ENCODE data around the gene ABCC3. TPM values are rescaled to one million over a fixed set of nuclear protein-coding genes. Genes with fewer than 3 reads are reported as not detected.

ABCC3 gene
- total RNA-seq, 1 experiment from 2014 or later = 293 TPM

GRCh38 chr17:50659179-50659578 is 24.5 kb downstream of the ABCC3 start:
- no peaks in the 10 kb centered on the region for H3K9me3 Mint-ChIP-seq (ENCODE audit: unreplicated experiment)
- no TSS peak for BruUV-seq (replicated peaks)
- TF ChIP-seq, protein P1, sequence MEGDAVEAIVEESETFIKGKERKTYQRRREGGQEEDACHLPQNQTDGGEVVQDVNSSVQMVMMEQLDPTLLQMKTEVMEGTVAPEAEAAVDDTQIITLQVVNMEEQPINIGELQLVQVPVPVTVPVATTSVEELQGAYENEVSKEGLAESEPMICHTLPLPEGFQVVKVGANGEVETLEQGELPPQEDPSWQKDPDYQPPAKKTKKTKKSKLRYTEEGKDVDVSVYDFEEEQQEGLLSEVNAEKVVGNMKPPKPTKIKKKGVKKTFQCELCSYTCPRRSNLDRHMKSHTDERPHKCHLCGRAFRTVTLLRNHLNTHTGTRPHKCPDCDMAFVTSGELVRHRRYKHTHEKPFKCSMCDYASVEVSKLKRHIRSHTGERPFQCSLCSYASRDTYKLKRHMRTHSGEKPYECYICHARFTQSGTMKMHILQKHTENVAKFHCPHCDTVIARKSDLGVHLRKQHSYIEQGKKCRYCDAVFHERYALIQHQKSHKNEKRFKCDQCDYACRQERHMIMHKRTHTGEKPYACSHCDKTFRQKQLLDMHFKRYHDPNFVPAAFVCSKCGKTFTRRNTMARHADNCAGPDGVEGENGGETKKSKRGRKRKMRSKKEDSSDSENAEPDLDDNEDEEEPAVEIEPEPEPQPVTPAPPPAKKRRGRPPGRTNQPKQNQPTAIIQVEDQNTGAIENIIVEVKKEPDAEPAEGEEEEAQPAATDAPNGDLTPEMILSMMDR (IDR thresholded peaks at IDR 0.05; ENCODE audit: unreplicated experiment) = no peak
- no peak overlapping the region for H3K4me3 Mint-ChIP-seq (ENCODE audit: unreplicated experiment)
- H3K27ac Mint-ChIP-seq (ENCODE audit: low read depth, unreplicated experiment) = no peak overlapping the region
- H3K4me1 Mint-ChIP-seq (ENCODE audit: insufficient read depth, unreplicated experiment) = peaks cover 41% of the 10 kb centered on the region
- POLR2A ChIA-PET = interaction anchor here (0.7 to 5.5 kb wide), 4 partner anchors 9 to 21 kb away, joined by 3 to 96 read pairs (median 40); no protein-coding TSS in a partner anchor
- peaks cover 35% of the 10 kb centered on the region for H3K36me3 Mint-ChIP-seq (ENCODE audit: insufficient read depth, unreplicated experiment)
- intact Hi-C loops (cut with micrococcal nuclease) = no loop called here
- no peak for DNase-seq (ENCODE audit: unreplicated experiment)
- no peaks in the 10 kb centered on the region for H3K27me3 Mint-ChIP-seq (ENCODE audit: insufficient read depth, unreplicated experiment)
- CTCF ChIA-PET = interaction anchor here (0.9 to 2.5 kb wide), 4 partner anchors 14 to 36 kb away, joined by 3 to 8 read pairs (median 8); no protein-coding TSS in a partner anchor

DNA sequence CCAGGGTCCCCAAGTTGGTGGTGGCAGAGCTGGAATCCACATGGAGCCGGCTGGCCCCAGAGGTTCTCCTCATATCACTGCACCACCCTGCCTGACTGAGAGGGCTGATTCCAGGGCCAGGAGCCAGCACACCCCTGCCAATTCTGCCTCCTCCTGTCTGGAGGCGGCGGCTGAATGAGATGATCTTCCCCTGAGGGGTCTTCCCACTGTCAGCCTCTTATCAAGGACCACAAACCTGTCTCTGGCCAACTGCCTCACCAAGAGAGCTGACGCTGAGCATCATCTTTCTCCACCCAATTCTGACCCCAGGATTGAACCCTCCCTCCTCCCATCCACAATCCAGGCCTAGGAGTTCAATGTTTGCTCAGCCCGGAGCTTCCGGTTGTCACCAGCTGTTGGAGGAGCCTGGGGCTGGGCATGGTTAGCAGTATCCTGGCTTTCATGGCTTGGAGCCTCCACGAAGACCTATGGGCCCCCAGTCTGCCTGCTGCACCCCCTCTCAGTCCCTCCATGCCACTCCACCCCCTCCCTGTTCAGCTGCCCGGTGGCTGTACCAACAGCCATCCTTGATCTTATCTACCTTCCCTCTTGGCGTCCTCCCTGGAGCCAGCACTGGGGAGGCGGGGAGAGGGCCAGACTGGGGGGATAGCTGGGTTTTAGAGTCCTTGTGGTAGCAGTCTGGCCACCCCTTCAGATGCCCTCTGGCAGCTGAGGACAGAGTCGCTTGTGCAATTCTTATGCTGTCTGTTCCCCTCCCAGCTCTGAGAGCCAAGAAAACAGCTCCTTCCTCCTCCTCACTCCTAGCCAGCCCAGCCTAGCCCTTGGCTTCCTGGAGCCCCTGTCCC is 25.6 kb downstream of the ABCC3 start:
- BruUV-seq (replicated peaks) = no TSS peak
- no peaks in the 10 kb centered on the region for H3K27me3 Mint-ChIP-seq (ENCODE audit: insufficient read depth, unreplicated experiment)
- no peaks in the 10 kb centered on the region for H3K9me3 Mint-ChIP-seq (ENCODE audit: unreplicated experiment)
- H3K27ac Mint-ChIP-seq (ENCODE audit: low read depth, unreplicated experiment) = peak overlapping the region; percentile 77
- ChIA-PET CTCF (interaction anchor here (0.5 to 2.9 kb wide), 15 partner anchors 9 to 544 kb away, joined by 3 to 13 read pairs (median 4); partner anchors contain the start of gene LRRC59), POLR2A (interaction anchor here (0.5 to 5.5 kb wide), 9 partner anchors 10 to 206 kb away, joined by 3 to 96 read pairs (median 8); partner anchors contain the start of genes ANKRD40, LUC7L3 and TOB1)
- H3K4me3 Mint-ChIP-seq (ENCODE audit: unreplicated experiment) = no peak overlapping the region
- intact Hi-C loops (cut with micrococcal nuclease) = no loop called here
- TF ChIP-seq, protein P1 (IDR thresholded peaks at IDR 0.05; ENCODE audit: unreplicated experiment) = no peak
- H3K36me3 Mint-ChIP-seq (ENCODE audit: insufficient read depth, unreplicated experiment) = peaks cover 35% of the 10 kb centered on the region
- peak; percentile 82 for DNase-seq (ENCODE audit: unreplicated experiment)
- peaks cover 41% of the 10 kb centered on the region for H3K4me1 Mint-ChIP-seq (ENCODE audit: insufficient read depth, unreplicated experiment)

DNA sequence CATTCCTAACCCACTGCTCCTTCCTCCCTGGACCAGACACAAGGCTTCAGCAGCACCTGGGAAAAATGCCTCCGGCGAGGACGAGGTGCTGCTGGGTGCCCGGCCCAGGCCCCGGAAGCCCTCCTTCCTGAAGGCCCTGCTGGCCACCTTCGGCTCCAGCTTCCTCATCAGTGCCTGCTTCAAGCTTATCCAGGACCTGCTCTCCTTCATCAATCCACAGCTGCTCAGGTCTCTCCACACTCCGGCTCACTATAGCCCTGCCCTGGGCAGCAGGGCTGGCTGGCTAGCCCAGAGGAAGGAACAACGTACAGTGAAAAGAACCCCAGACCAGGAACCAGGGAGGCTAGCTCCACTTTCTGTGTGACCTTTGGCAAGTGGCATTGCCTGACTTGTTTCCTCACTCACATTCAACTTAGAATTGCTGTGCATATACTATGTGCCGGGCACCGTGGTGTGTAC is 26.2 kb downstream of the ABCC3 start:
- TF ChIP-seq, protein P1 (IDR thresholded peaks at IDR 0.05; ENCODE audit: unreplicated experiment) = no peak
- H3K9me3 Mint-ChIP-seq (ENCODE audit: unreplicated experiment) = no peaks in the 10 kb centered on the region
- no peak overlapping the region for H3K4me3 Mint-ChIP-seq (ENCODE audit: unreplicated experiment)
- H3K27ac Mint-ChIP-seq (ENCODE audit: low read depth, unreplicated experiment) = peak overlapping the region; percentile 77
- H3K4me1 Mint-ChIP-seq (ENCODE audit: insufficient read depth, unreplicated experiment) = peaks cover 41% of the 10 kb centered on the region
- CTCF ChIA-PET = interaction anchor here (0.6 to 2.9 kb wide), 13 partner anchors 9 to 264 kb away, joined by 3 to 16 read pairs (median 4); partner anchors contain the start of genes CACNA1G and LRRC59
- intact Hi-C loops (cut with micrococcal nuclease) = no loop called here
- DNase-seq (ENCODE audit: unreplicated experiment) = no peak
- no peaks in the 10 kb centered on the region for H3K27me3 Mint-ChIP-seq (ENCODE audit: insufficient read depth, unreplicated experiment)
- H3K36me3 Mint-ChIP-seq (ENCODE audit: insufficient read depth, unreplicated experiment) = peaks cover 29% of the 10 kb centered on the region
- POLR2A ChIA-PET = interaction anchor here (0.5 to 5.5 kb wide), 11 partner anchors 10 to 205 kb away, joined by 3 to 96 read pairs (median 6); partner anchors contain the start of genes ANKRD40, LUC7L3 and TOB1
- no TSS peak for BruUV-seq (replicated peaks)

DNA sequence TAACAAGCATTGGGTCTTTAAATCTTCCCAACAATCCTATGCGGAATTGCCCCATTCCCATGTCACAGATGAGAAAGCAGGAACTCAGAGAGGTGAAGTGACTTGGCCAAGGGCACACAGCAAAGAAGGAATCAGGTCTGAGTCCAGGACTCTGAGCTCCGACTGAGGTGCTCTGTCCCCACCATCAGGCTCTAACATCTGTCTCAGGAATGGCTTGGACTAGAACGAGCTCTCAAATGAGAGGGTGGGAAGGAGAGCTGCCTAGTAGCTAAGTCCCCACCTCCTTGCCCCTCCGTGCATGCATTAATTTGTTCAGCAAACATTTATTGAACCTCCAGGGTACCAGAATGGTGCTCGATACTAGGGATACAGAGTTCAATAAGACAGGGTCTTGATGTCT is 26.7 kb downstream of the ABCC3 start:
- BruUV-seq (replicated peaks) = no TSS peak
- peak overlapping the region; percentile 47 for H3K4me3 Mint-ChIP-seq (ENCODE audit: unreplicated experiment)
- POLR2A ChIA-PET = interaction anchor here (0.6 to 5.5 kb wide), 14 partner anchors 8 to 182 kb away, joined by 3 to 96 read pairs (median 5); partner anchors contain the start of genes ANKRD40 and LUC7L3
- peaks cover 41% of the 10 kb centered on the region for H3K4me1 Mint-ChIP-seq (ENCODE audit: insufficient read depth, unreplicated experiment)
- CTCF ChIA-PET = interaction anchor here (0.6 to 2.9 kb wide), 11 partner anchors 9 to 101 kb away, joined by 3 to 16 read pairs (median 4); partner anchors contain the start of gene CACNA1G
- no peak for DNase-seq (ENCODE audit: unreplicated experiment)
- H3K36me3 Mint-ChIP-seq (ENCODE audit: insufficient read depth, unreplicated experiment) = peaks cover 28% of the 10 kb centered on the region
- H3K27ac Mint-ChIP-seq (ENCODE audit: low read depth, unreplicated experiment) = peak overlapping the region; percentile 77
- H3K9me3 Mint-ChIP-seq (ENCODE audit: unreplicated experiment) = no peaks in the 10 kb centered on the region
- TF ChIP-seq, protein P1 (IDR thresholded peaks at IDR 0.05; ENCODE audit: unreplicated experiment) = no peak
- intact Hi-C loops (cut with micrococcal nuclease) = no loop called here
- H3K27me3 Mint-ChIP-seq (ENCODE audit: insufficient read depth, unreplicated experiment) = no peaks in the 10 kb centered on the region

All from MCF 10A (cell line).